Pancreas (tissue), 10 donors: ENCODE results near the gene ARSA. TPM values are rescaled to one million over a fixed set of nuclear protein-coding genes. Genes with fewer than 3 reads are reported as not detected.
"Not testable (repeated sequence)": the region's sequence is repeated elsewhere in the genome, so short reads cannot be mapped to it uniquely, and the experiment has no call there.

Source experiments
- ATAC-seq, 4 donors: fragments of 200-7000 bp; cut with Tn5 transposase; one replicate each; pipeline versions ENCODE4 v1.8.0 to v1.9.1; 2020; ENCODE audit warnings: mild to moderate bottlenecking in 4 of 4, moderate library complexity in 4 of 4
- DNase-seq, 6 donors: peaks; one replicate each; pipeline ENCODE4 v3.0.0-alpha.2; 2020
- FAIRE-seq: peaks from 2 replicates; lab custom pipeline; 2012; peaks lifted over from hg19 to GRCh38; lab: Jason Lieb, UNC
- H3K27ac ChIP-seq, 4 donors: fragments of 200-600 bp; sonication (generic); 1 replicate in 3 of 4; 2 replicates in 1 of 4; pipeline versions ENCODE4 v1.5.0 to v1.8.0; 2020
- H3K27me3 ChIP-seq, 4 donors: fragments of 200-600 bp; one replicate each; pipeline ENCODE4 v1.8.0; 2021
- H3K36me3 ChIP-seq, 3 donors: fragments of 200-600 bp; sonication (generic) in 1 of 3; one replicate each; pipeline versions ENCODE4 v1.5.0 to v1.8.0; 2020 to 2021
- H3K4me1 ChIP-seq, 3 donors: fragments of 200-600 bp; one replicate each; pipeline ENCODE4 v1.8.0; 2021
- H3K4me3 ChIP-seq, 4 donors: fragments of 200-600 bp; sonication (generic) in 2 of 4; one replicate each; pipeline versions ENCODE4 v1.5.0 to v1.8.0; 2020 to 2021
- H3K9me3 ChIP-seq, 4 donors: fragments of 200-600 bp; one replicate each; pipeline ENCODE4 v1.8.0; 2021
- CTCF ChIP-seq, 4 donors: fragments of 200-600 bp; sonication (generic) in 3 of 4; IDR thresholded peaks; one replicate each; pipeline versions ENCODE4 v1.5.0 to v1.8.0; 2021; ENCODE audit warnings: antibody characterized with exemption in 4 of 4
- WGBS, 2 donors: extraction: QIAGEN DNeasy Blood & Tissue Kit; methylation state at CpG; one replicate each; pipeline ENCODE4 v1.1.7; 2013; 5-methylcytosine and 5-hydroxymethylcytosine counted together
- intact Hi-C, 3 donors: fragments of 100-400 bp; cut with DNase I; formaldehyde crosslinking; loops; one replicate each; pipeline versions ENCODE4 v1.11.1 to v1.14.2; 2022
- polyA plus RNA-seq, 2 donors: library from polyadenylated mRNA; stranded (reverse); fragments of 200-250 nt; gene quantifications; one replicate each; pipeline ENCODE4 v1.2.3, GENCODE V29; 2013
- total RNA-seq, 6 donors: library from RNA; stranded (reverse); fragmentation: NEBNext Ultra II Directional in 4 of 6; extraction: Animal tissue kit (Norgen Biotek cat#: 25700) in 4 of 6; gene quantifications; one replicate each; pipeline versions ENCODE4 v1.2.1 to v1.2.4, GENCODE V29; 2021 to 2023
- donor health status: healthy with polysubstance abuse.
- donor health status: DM: no; HTN: no; CAD: no; lungs with moderate emphysema.
- donor health status: DM: no; HTN: no; CAD: no.
- donor health status: control.
- donor health status: control.
- donor health status: Bipolar disorder and iron deficiency.
- donor health status: DM: yes; HTN: yes; CAD: no.
- donor health status: DM: no; HTN: no; CAD: no.
- donor health status: DM: no; HTN: no; CAD: no.
- donor health status: DM: yes; HTN: yes; CAD: no.

ARSA gene
- total and polyA plus RNA-seq, 8 donors: 21.9 to 119 (median 29.9) TPM

- no peak for TF ChIP-seq CTCF (IDR thresholded peaks at IDR 0.05)
- Histone ChIP-seq H3K4me1 (no peaks in the 10 kb centered on the region), H3K27ac (no peak overlapping the region), H3K9me3 (no peaks in the 10 kb centered on the region), H3K27me3 (no peaks in the 10 kb centered on the region), H3K36me3 (no peaks in the 10 kb centered on the region), H3K4me3 (no peak overlapping the region)
- FAIRE-seq (no peak), DNase-seq (no peak), ATAC-seq (no peak)
- WGBS, 2 donors: 74 to 87% methylated on average over 10 of the region's 10 CpGs
- intact Hi-C loops: no loop called here
Measured at GRCh38 chr22:50653256-50653655, 25.3 kb upstream of the ARSA start.

- H3K27me3 ChIP-seq, H3K4me3 ChIP-seq, H3K9me3 ChIP-seq, ATAC-seq, H3K4me1 ChIP-seq, intact Hi-C loops, DNase-seq, H3K27ac ChIP-seq, H3K36me3 ChIP-seq: not testable (repeated sequence)
- 55% methylated on average over 3 of the region's 3 CpGs for WGBS, 2 donors
- peak; percentile 45 for FAIRE-seq
Measured at GRCh38 chr22:50643821-50644101, 15.8 kb upstream of the ARSA start.

DNA sequence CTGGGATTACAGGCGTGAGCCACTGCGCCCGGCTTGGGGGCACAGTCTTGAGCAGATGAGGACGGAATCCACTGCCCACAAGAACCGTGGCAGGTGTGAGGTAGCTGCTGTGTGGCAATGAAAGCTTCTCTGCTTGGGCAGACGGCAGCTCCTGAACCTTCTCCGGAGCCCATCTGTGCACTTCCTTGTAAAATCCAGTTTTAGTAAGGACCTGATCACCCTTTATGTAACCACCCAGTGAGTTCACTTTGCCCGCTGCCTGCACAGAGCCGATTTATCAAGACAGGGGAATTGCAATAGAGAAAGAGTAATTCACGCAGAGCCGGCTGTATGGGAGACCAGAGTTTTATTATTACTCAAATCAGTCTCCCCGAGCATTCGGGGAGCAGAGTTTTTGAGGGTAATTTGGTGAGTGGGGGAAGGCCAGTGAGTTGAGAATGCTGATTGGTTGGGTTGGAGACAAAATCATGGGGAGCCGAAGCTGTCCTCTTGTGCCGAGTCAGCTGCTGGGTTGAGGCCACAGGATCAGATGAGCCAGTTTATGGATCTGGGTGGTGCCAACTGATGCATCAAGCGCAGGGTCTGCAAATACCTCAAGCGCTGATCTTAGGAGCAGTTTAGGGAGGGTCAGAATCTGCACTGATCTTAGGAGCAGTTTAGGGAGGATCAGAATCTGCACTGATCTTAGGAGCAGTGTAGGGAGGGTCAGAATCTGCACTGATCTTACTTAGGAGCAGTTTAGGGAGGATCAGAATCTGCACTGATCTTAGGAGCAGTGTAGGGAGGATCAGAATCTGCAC is 15.3 kb upstream of the ARSA start:
- H3K4me1 ChIP-seq, FAIRE-seq, H3K4me3 ChIP-seq, H3K36me3 ChIP-seq, ATAC-seq, H3K27ac ChIP-seq, H3K27me3 ChIP-seq, DNase-seq, intact Hi-C loops, H3K9me3 ChIP-seq: not testable (repeated sequence)
- 73 to 84% methylated on average over 17 of the region's 17 CpGs for WGBS, 2 donors

GRCh38 chr22:50641696-50642607 is 14.0 kb upstream of the ARSA start:
- H3K36me3 ChIP-seq: no peaks in the 10 kb centered on the region
- no peak overlapping the region for H3K4me3 ChIP-seq
- H3K27me3 ChIP-seq: no peaks in the 10 kb centered on the region
- WGBS, 2 donors: 38 to 39% methylated on average over 17 of the region's 17 CpGs
- no peak for TF ChIP-seq CTCF (IDR thresholded peaks at IDR 0.05)
- H3K9me3 ChIP-seq: no peaks in the 10 kb centered on the region
- ATAC-seq (peak in 3 of 4 donors; percentile 23 to 46 (median 38)), FAIRE-seq (no peak), DNase-seq (no peak)
- intact Hi-C loops: no loop called here
- H3K4me1 ChIP-seq: no peaks in the 10 kb centered on the region
- no peak overlapping the region for H3K27ac ChIP-seq

DNA sequence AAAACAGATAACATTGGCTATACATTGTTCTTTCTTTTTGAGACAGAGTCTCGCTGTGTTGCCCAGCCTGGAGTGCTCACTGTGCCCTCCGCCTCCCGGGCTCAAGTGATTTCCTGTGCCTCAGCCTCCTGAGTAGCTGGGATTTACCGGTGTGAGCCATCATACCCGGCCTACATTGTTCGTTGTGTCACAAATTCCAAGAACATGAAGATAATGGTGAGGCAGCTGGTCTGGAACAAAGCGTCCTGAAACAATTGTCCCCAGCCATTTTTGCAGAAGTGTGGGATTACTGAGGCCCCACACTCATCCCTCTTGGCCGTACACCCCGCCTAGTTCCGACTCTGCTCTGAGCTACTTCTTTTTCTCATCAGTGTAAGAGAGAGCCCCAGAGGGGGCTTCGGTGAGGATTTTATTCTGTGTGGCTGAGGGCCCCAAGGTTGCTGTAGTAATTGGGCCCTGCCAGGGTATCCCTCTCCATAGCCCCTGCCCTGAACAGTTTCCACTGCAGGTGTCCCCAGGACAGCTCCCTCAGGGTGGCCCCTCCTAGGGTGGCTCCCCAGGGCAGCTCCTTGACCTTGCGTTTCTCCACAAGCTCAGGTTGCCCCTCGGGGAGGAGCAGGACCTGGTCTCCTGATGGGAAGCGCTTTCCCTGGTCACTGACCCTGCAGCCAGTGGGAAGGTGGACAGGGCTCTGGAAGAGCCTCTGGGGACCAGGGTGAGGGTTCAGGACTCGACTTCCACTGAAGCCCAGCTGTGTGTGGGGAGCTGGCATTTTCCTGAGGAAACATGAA is 13.1 kb upstream of the ARSA start:
- no peak for TF ChIP-seq CTCF (IDR thresholded peaks at IDR 0.05)
- H3K4me3 ChIP-seq: no peak overlapping the region
- H3K36me3 ChIP-seq: no peaks in the 10 kb centered on the region
- FAIRE-seq: no peak
- WGBS, 2 donors: 76 to 80% methylated on average over 15 of the region's 15 CpGs
- H3K27ac ChIP-seq: no peak overlapping the region
- no peak for ATAC-seq
- no peaks in the 10 kb centered on the region for H3K9me3 ChIP-seq
- H3K4me1 ChIP-seq: no peaks in the 10 kb centered on the region
- no peaks in the 10 kb centered on the region for H3K27me3 ChIP-seq
- intact Hi-C loops: no loop called here
- no peak for DNase-seq

- H3K4me1 ChIP-seq, H3K9me3 ChIP-seq, H3K27me3 ChIP-seq, intact Hi-C loops, H3K36me3 ChIP-seq, DNase-seq, FAIRE-seq, H3K4me3 ChIP-seq, ATAC-seq, H3K27ac ChIP-seq: not testable (repeated sequence)
- WGBS, 2 donors: 90 to 91% methylated on average over 12 of the region's 12 CpGs
Measured at GRCh38 chr22:50640296-50640695, 12.3 kb upstream of the ARSA start.
